Epidermal melanocyte (primary cell): ENCODE measurements around the gene SERPINE1.
"Not testable (repeated sequence)": the region's sequence is repeated elsewhere in the genome, so short reads cannot be mapped to it uniquely, and the experiment has no call there.

Experiments used
- DNase-seq: peaks from one replicate; pipeline ENCODE4 v3.0.0; 2011; ENCODE audit warnings: low spot score; ENCODE audit not compliant: insufficient read length

SERPINE1 gene

DNA sequence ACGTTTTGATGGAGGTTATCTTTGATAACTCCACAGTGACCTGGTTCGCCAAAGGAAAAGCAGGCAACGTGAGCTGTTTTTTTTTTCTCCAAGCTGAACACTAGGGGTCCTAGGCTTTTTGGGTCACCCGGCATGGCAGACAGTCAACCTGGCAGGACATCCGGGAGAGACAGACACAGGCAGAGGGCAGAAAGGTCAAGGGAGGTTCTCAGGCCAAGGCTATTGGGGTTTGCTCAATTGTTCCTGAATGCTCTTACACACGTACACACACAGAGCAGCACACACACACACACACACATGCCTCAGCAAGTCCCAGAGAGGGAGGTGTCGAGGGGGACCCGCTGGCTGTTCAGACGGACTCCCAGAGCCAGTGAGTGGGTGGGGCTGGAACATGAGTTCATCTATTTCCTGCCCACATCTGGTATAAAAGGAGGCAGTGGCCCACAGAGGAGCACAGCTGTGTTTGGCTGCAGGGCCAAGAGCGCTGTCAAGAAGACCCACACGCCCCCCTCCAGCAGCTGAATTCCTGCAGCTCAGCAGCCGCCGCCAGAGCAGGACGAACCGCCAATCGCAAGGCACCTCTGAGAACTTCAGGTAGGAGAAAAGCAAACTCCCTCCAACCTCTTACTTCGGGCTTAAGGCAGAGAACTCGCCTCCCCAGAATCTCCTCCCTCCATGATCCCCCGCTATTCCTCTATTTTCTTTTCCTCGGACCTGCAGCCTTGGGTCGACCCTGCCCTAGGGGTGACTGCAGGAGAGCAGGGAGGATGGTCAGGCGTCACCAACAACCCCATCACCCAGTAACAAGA, at the start of gene SERPINE1:
Gene SERPINE1 (plus strand): TSS at position 454 of the 809 bp plus-strand sequence. CDS start 1,290 bp downstream, outside the sequence.
- peak; percentile 89 for DNase-seq

DNA sequence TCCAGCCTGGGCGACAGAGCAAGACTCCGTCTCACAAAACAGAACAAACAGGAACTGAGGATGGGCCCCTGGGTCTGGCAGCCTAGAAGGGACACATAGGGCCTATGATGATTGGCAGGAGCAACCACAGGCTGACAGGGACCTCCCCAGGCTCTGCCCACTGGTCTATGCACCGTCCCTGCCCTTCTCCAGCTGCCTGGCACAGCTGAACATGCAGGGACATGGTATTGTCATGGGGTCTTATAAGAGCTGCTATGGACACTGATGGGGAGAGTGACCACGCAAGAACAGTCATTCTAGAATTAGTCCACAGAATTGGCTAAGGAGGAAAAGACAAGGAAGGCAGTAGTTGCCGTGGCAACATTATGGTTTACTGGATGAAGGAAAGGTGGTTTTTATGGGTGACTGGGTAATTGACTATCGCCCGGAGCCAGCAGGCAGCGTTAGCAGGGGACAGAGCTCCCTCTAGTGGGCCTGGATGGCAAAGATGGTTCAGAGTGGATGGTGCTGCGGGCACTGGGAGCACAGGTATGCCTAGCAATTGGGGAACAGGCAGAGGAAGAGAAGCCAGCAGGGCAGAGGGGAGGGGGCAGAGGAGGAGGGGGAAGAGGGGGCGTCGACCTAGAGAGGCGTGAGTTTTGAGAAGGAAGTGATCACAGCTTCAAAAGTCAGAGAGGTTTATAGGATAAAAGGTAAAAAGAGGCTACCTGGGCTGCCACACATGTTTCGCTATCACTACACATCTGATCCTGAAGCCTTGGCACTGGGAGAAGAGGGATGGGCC, 49.4 kb upstream of the SERPINE1 start:
- peak; percentile 74 for DNase-seq

- no peak for DNase-seq
Observed at GRCh38 chr7:101081432-101081831, 45.5 kb upstream of the SERPINE1 start.

- no peak for DNase-seq
Observed at GRCh38 chr7:101084865-101085161, 42.1 kb upstream of the SERPINE1 start.

- DNase-seq: peak; percentile 93
Observed at GRCh38 chr7:101085162-101085964, 41.5 kb upstream of the SERPINE1 start, which contains the start of gene TRIM56. Gene TRIM56, plus strand, starts transcription at chr7:101085481. Its CDS starts 1,832 bp downstream, at chr7:101087313.

GRCh38 chr7:101087334-101088068, 39.4 kb upstream of the SERPINE1 start:
- DNase-seq: no peak

DNA sequence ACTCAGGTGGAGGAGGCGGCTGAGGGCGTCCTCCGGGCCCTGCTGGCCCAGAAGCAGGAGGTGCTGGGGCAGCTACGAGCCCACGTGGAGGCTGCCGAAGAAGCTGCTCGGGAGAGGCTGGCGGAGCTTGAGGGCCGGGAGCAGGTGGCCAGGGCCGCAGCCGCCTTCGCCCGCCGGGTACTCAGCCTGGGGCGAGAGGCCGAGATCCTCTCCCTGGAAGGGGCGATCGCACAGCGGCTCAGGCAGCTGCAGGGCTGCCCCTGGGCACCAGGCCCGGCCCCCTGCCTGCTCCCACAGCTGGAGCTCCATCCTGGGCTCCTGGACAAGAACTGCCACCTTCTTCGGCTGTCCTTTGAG, 38.9 kb upstream of the SERPINE1 start:
- DNase-seq: no peak

DNA sequence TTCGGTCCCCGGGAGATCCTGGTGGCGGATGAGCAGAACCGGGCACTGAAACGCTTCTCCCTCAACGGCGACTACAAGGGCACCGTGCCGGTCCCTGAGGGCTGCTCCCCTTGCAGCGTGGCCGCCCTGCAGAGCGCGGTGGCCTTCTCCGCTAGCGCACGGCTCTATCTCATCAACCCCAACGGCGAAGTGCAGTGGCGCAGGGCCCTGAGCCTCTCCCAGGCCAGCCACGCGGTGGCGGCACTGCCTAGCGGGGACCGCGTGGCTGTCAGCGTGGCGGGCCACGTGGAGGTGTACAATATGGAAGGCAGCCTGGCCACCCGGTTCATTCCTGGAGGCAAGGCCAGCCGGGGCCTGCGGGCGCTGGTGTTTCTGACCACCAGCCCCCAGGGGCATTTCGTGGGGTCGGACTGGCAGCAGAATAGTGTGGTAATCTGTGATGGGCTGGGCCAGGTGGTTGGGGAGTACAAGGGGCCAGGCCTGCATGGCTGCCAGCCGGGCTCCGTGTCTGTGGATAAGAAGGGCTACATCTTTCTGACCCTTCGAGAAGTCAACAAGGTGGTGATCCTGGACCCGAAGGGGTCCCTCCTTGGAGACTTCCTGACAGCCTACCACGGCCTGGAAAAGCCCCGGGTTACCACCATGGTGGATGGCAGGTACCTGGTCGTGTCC, 37.9 kb upstream of the SERPINE1 start:
- no peak for DNase-seq

- DNase-seq: no peak
Observed at GRCh38 chr7:101089876-101090275, 37.0 kb upstream of the SERPINE1 start.

- DNase-seq: not testable (repeated sequence)
Observed at GRCh38 chr7:101092266-101092905, 34.5 kb upstream of the SERPINE1 start.

GRCh38 chr7:101093906-101094305, 33.0 kb upstream of the SERPINE1 start:
- DNase-seq: peak; percentile 37

DNA sequence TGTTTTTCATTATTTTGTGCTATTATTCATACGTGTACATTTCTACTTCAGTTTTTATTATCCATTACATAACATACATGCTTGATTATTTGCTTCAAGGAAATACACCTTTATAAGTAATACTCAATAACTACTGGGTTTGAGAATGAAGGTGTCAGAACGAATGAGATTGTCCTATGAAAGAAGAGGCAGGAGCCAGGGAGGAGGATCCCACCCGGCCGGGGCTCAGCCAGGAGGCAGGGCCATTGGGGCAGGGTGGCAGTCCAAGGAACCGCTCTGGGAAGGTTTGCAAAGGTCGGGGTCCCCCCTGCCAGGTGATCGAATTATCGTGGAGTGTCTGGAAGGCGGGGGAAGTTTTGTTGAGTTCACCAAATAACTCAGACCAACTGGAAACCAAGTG, 32.5 kb upstream of the SERPINE1 start:
- no peak for DNase-seq

GRCh38 chr7:101094791-101095375, 32.0 kb upstream of the SERPINE1 start:
- no peak for DNase-seq

DNA sequence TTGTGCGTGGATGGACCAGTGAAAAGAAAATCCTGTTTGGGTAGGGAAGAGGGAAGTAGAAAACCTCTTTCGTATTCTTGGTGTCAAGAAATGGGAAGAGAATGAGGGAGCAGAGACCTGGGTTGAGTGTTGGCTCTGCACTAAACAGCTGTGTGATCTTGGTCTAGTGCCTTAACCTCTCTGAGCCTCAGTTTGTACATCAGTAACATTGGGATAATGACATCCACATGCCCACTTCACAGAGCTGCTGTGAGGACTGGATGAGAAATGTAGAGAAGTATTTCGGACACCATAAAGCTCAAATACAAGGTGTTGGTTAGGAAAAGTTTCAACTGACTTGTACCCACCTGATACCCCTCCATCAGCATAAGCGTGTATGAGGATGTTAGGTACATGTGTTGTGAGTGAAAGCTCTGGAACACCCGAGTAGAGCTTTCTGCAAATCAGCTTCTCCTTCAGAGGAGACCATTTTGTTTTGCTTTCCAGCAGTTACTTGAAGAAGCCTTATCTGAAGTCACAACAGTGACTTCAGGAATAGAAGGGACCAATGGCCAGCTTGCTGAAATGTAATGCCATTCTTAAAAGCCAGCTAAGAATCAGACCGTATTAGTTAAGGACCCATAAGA, 30.5 kb upstream of the SERPINE1 start:
- DNase-seq: no peak

GRCh38 chr7:101096957-101097347, 30.0 kb upstream of the SERPINE1 start:
- DNase-seq: no peak

DNA sequence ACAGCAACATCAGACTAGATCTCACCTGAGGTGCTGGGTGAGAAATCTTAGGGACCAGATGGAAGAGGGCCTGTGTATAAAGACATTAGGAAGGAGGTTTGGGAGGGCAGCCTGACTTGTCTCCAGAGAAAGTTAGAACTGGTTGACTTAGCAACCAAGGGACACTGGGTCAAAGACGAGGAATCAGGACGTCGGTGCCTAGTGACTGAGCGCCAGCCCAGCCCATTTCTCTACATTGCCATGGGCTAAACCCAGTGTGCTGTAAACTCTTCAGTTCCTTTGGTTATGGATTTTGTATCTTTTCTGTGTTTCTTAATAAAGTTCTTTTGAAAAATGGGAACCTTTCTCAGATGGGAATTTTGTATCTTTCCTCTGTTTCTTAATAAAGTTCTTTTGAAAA, 29.3 kb upstream of the SERPINE1 start:
- DNase-seq: no peak

DNA sequence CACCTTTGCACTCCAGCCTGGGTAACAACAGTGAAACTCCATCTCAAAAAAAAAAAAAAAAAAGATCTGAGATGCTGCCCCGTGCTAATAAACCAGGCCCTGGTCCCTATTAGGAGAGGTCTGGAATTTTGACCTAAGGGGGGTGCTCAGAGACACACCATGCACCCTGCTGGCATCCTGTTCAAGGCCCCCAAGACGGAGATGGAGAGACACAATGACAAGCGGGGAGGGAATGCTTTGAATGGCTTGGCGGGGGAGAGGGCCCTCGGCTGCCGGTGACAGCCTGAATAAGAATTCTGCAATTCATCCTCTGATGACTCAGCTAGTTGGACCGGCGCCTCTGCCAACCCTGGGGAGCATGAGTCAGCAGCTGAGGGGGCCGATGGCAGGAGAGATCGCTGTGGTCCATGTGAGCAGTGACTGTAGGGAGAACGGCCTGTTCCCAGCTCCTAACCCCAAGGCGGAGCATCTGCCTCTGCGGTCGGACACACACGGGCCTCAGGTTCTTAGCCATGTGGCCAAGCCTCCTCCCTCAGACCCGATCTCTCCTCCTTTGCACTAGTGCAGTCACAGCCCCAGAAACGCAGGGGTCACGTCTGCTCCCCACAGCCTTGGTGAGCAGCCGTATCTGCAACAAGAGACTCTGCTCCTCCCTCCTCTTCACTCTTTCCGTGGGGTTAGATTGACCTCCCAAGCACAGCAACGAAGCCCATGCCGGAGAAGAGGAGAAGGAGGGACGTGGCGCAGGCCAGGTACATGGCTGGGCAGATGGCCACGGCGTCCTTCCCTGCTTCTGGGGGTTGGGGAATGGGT, 26.7 kb upstream of the SERPINE1 start:
- DNase-seq: peak; percentile 90
